Upper lobe of right lung (tissue), 1 donor: ENCODE data around the gene GRM7. TPM values are rescaled to one million over a fixed set of nuclear protein-coding genes. Genes with fewer than 3 reads are reported as not detected.

ENCODE experiments used
- ATAC-seq: fragments of 200-7000 bp; cut with Tn5 transposase; one replicate; pipeline ENCODE4 v1.9.1; 2020; ENCODE audit warnings: mild to moderate bottlenecking, moderate library complexity
- DNase-seq: peaks from one replicate; pipeline ENCODE4 v3.0.0-alpha.2; 2020
- H3K27ac ChIP-seq: fragments of 200-600 bp; one replicate; pipeline ENCODE4 v1.8.0; 2022
- H3K27me3 ChIP-seq: fragments of 200-600 bp; one replicate; pipeline ENCODE4 v1.8.0; 2022; ENCODE audit warnings: mild to moderate bottlenecking
- H3K36me3 ChIP-seq: fragments of 200-600 bp; one replicate; pipeline ENCODE4 v1.8.0; 2022
- H3K4me1 ChIP-seq: fragments of 200-600 bp; one replicate; pipeline ENCODE4 v1.8.0; 2022
- H3K4me3 ChIP-seq: fragments of 200-600 bp; one replicate; pipeline ENCODE4 v1.8.0; 2022; ENCODE audit warnings: mild to moderate bottlenecking
- H3K9me3 ChIP-seq: fragments of 200-600 bp; one replicate; pipeline ENCODE4 v1.8.0; 2022
- CTCF ChIP-seq: fragments of 200-600 bp; IDR thresholded peaks from one replicate; pipeline ENCODE4 v1.8.0; 2022; ENCODE audit warnings: antibody characterized with exemption
- intact Hi-C: fragments of 100-400 bp; cut with DNase I; formaldehyde crosslinking; loops from one replicate; pipeline ENCODE4 v1.11.0; 2022
- total RNA-seq: library from RNA; stranded (reverse); fragmentation: NEBNext Ultra II Directional; extraction: Animal tissue kit (Norgen Biotek cat#: 25700); gene quantifications from one replicate; pipeline ENCODE4 v1.2.1, GENCODE V29; 2021
- donor health status: DM: no; HTN: yes; CAD: no; lungs with severe emphysema.

Gene GRM7
- total RNA-seq, 1 donor from 2014 or later: not detected

GRCh38 chr3:7456386-7456785 lies 595.5 kb downstream of the GRM7 start:
- TF ChIP-seq CTCF: no peak
- ATAC-seq (no peak), DNase-seq (no peak)
- H3K27me3 ChIP-seq: no peaks in the 10 kb centered on the region
- intact Hi-C loops: no loop called here
- no peaks in the 10 kb centered on the region for H3K9me3 ChIP-seq
- H3K36me3 ChIP-seq: no peaks in the 10 kb centered on the region
- no peak overlapping the region for H3K4me3 ChIP-seq
- H3K4me1 ChIP-seq: no peaks in the 10 kb centered on the region
- no peak overlapping the region for H3K27ac ChIP-seq

GRCh38 chr3:7461202-7461825 lies 600.4 kb downstream of the GRM7 start:
- ATAC-seq (no peak), DNase-seq (no peak)
- no peak for TF ChIP-seq CTCF
- Histone ChIP-seq H3K4me3 (no peak overlapping the region), H3K27me3 (no peaks in the 10 kb centered on the region), H3K27ac (no peak overlapping the region), H3K9me3 (no peaks in the 10 kb centered on the region), H3K4me1 (no peaks in the 10 kb centered on the region), H3K36me3 (no peaks in the 10 kb centered on the region)
- intact Hi-C loops: no loop called here

GRCh38 chr3:7469866-7470265 lies 609.0 kb downstream of the GRM7 start:
- Histone ChIP-seq H3K4me3 (no peak overlapping the region), H3K9me3 (no peaks in the 10 kb centered on the region), H3K27ac (no peak overlapping the region), H3K27me3 (no peaks in the 10 kb centered on the region), H3K36me3 (no peaks in the 10 kb centered on the region), H3K4me1 (no peaks in the 10 kb centered on the region)
- ATAC-seq (no peak), DNase-seq (no peak)
- intact Hi-C loops: no loop called here
- TF ChIP-seq CTCF: no peak

- no peak for TF ChIP-seq CTCF
- H3K36me3 ChIP-seq: no peaks in the 10 kb centered on the region
- H3K27ac ChIP-seq: no peak overlapping the region
- H3K27me3 ChIP-seq: no peaks in the 10 kb centered on the region
- no peaks in the 10 kb centered on the region for H3K4me1 ChIP-seq
- ATAC-seq (no peak), DNase-seq (no peak)
- no peak overlapping the region for H3K4me3 ChIP-seq
- intact Hi-C loops: no loop called here
- no peaks in the 10 kb centered on the region for H3K9me3 ChIP-seq
Observed at GRCh38 chr3:7484636-7485035, 623.7 kb downstream of the GRM7 start.

- intact Hi-C loops: no loop called here
- H3K36me3 ChIP-seq: no peaks in the 10 kb centered on the region
- no peak overlapping the region for H3K27ac ChIP-seq
- ATAC-seq (peak; percentile 14), DNase-seq (no peak)
- no peaks in the 10 kb centered on the region for H3K4me1 ChIP-seq
- H3K4me3 ChIP-seq: no peak overlapping the region
- no peaks in the 10 kb centered on the region for H3K27me3 ChIP-seq
- TF ChIP-seq CTCF: no peak
- no peaks in the 10 kb centered on the region for H3K9me3 ChIP-seq
Observed at GRCh38 chr3:7487763-7488162, 626.8 kb downstream of the GRM7 start.

GRCh38 chr3:7489417-7489816 lies 628.5 kb downstream of the GRM7 start:
- Histone ChIP-seq H3K27ac (no peak overlapping the region), H3K36me3 (no peaks in the 10 kb centered on the region), H3K4me3 (no peak overlapping the region), H3K9me3 (no peaks in the 10 kb centered on the region), H3K27me3 (no peaks in the 10 kb centered on the region), H3K4me1 (no peaks in the 10 kb centered on the region)
- no peak for ATAC-seq
- no peak for DNase-seq
- no peak for TF ChIP-seq CTCF
- intact Hi-C loops: no loop called here
